Endodermal cell (in vitro differentiated cells): ENCODE data around the gene SEMA3G. TPM values are rescaled to one million over a fixed set of nuclear protein-coding genes. Genes with fewer than 3 reads are reported as not detected.

Source experiments
- DNase-seq: peaks from one replicate; pipeline ENCODE4 v3.0.0-alpha.2; 2017
- H3K27ac ChIP-seq: 2 replicates; pipeline ENCODE4 v1.5.1; 2013; ENCODE audit warnings: mild to moderate bottlenecking, low read depth, low read length, moderate library complexity
- H3K27me3 ChIP-seq: 2 replicates; pipeline ENCODE4 v1.6.1; 2013; ENCODE audit warnings: mild to moderate bottlenecking, low read length, moderate library complexity; ENCODE audit not compliant: insufficient read depth, control insufficient read depth, poor library complexity, severe bottlenecking
- H3K36me3 ChIP-seq: 2 replicates; pipeline ENCODE4 v1.7.0; 2013; ENCODE audit warnings: mild to moderate bottlenecking, low read length, moderate library complexity; ENCODE audit not compliant: control insufficient read depth, insufficient read depth
- H3K4me1 ChIP-seq: one replicate; pipeline ENCODE4 v1.7.0; 2013; ENCODE audit warnings: low read length; ENCODE audit not compliant: control insufficient read depth, insufficient read depth
- H3K4me3 ChIP-seq: 2 replicates; pipeline ENCODE4 v1.5.1; 2013; ENCODE audit warnings: mild to moderate bottlenecking, low read length, moderate library complexity
- H3K9ac ChIP-seq: 2 replicates; pipeline ENCODE4 v1.6.1; 2013; ENCODE audit warnings: mild to moderate bottlenecking, low read length, moderate library complexity; ENCODE audit not compliant: poor library complexity, severe bottlenecking; ENCODE audit errors: extremely low read depth
- H3K9me3 ChIP-seq: 2 replicates; pipeline ENCODE4 v1.6.1; 2013; ENCODE audit warnings: mild to moderate bottlenecking, low read length, moderate library complexity; ENCODE audit not compliant: control insufficient read depth
- H3K27ac Mint-ChIP-seq: 2 replicates; pipeline ENCODE4 v1.8.0; 2020; ENCODE audit warnings: mixed read lengths
- H3K27me3 Mint-ChIP-seq: 2 replicates; pipeline ENCODE4 v1.8.0; 2021; ENCODE audit warnings: mild to moderate bottlenecking, mixed read lengths; ENCODE audit not compliant: insufficient read depth
- H3K36me3 Mint-ChIP-seq: 2 replicates; pipeline ENCODE4 v1.8.0; 2020; ENCODE audit warnings: low read depth, mixed read lengths
- H3K4me1 Mint-ChIP-seq: 2 replicates; pipeline ENCODE4 v1.8.0; 2020; ENCODE audit warnings: mixed read lengths
- H3K4me3 Mint-ChIP-seq: 2 replicates; pipeline ENCODE4 v1.8.0; 2020; ENCODE audit warnings: mild to moderate bottlenecking, moderate library complexity, mixed read lengths
- H3K9me3 Mint-ChIP-seq: 2 replicates; pipeline ENCODE4 v1.8.0; 2020; ENCODE audit warnings: mild to moderate bottlenecking, mixed read lengths
- WGBS, 2 experiments: methylation state at CpG; one replicate each; pipeline versions ENCODE4 v1.1.5 to v1.1.7; 2013; ENCODE audit warnings: missing lambda C conversion rate in 2 of 2, mixed read lengths in 1 of 2; ENCODE audit not compliant: insufficient coverage in 1 of 2, insufficient read length in 1 of 2; 5-methylcytosine and 5-hydroxymethylcytosine counted together
- total RNA-seq, 2 donors: library from RNA; stranded (reverse); fragmentation: NEBNext Ultra II Directional in 1 of 2; extraction: Animal tissue kit (Norgen Biotek cat#: 25700) in 1 of 2; gene quantifications; 2 replicates in 1 of 2; 3 replicates in 1 of 2; pipeline ENCODE4 v1.2.1, GENCODE V29; 2021
- TF ChIP-seq, protein P1 (sequence below): fragments of 200-600 bp; sonication (generic); conservative IDR thresholded peaks from 2 replicates; pipeline ENCODE4 v1.5.0; 2021; ENCODE audit warnings: antibody characterized with exemption, mild to moderate bottlenecking

SEMA3G gene
- total RNA-seq, 2 donors from 2014 or later, result 2.5 to 8.6 TPM

DNA sequence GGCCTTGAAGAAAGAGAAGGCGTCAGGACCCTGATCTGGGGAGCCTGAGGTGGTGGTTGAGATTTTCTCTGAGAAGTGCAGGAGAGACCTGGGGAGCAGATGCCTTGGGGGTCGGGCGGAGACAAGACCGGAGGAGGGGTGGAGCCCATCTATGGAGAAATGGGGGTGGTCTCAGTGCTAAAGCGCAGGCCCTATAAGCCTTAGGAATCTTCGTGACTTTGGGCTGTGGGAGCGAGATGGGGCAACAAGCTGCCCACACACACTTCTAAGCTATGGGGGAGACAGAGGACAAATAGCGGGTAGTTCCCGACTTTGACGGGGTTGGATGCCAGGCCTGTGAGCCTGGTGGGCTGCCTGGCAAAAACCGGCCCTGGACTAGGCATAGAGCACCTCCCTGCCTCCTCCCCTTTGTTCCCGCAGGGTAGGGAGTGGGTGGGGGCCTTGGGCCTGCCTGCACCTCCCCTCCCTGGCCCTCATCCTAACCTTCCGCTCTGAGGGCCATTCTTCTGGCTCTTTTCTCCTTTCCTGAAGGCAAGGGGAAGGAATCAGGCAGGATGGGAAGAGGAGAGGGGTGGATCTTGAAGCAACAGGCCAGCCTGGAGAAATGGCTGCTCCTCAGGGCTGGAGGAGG is 11.4 kb upstream of the SEMA3G start:
- peak overlapping the region; percentile 48 for H3K27ac ChIP-seq
- Mint-ChIP-seq H3K4me3 (peak overlapping the region; percentile 95), H3K9me3 (no peaks in the 10 kb centered on the region), H3K27me3 (no peaks in the 10 kb centered on the region), H3K4me1 (peaks cover 33% of the 10 kb centered on the region), H3K27ac (peak overlapping the region; percentile 88), H3K36me3 (peaks cover 34% of the 10 kb centered on the region)
- H3K36me3 ChIP-seq, result peaks cover 38% of the 10 kb centered on the region
- no peaks in the 10 kb centered on the region for H3K9me3 ChIP-seq
- H3K27me3 ChIP-seq, result no peaks in the 10 kb centered on the region
- TF ChIP-seq, protein P1, sequence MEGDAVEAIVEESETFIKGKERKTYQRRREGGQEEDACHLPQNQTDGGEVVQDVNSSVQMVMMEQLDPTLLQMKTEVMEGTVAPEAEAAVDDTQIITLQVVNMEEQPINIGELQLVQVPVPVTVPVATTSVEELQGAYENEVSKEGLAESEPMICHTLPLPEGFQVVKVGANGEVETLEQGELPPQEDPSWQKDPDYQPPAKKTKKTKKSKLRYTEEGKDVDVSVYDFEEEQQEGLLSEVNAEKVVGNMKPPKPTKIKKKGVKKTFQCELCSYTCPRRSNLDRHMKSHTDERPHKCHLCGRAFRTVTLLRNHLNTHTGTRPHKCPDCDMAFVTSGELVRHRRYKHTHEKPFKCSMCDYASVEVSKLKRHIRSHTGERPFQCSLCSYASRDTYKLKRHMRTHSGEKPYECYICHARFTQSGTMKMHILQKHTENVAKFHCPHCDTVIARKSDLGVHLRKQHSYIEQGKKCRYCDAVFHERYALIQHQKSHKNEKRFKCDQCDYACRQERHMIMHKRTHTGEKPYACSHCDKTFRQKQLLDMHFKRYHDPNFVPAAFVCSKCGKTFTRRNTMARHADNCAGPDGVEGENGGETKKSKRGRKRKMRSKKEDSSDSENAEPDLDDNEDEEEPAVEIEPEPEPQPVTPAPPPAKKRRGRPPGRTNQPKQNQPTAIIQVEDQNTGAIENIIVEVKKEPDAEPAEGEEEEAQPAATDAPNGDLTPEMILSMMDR, result no peak
- WGBS, 2 experiments, result 0 to 5% methylated on average over 5 to 13 of the region's 13 CpGs
- DNase-seq, result peak; percentile 67
- H3K4me1 ChIP-seq, result peaks cover 22% of the 10 kb centered on the region
- H3K9ac ChIP-seq, result peak overlapping the region; percentile 86
- H3K4me3 ChIP-seq, result peak overlapping the region; percentile 97

- no peaks in the 10 kb centered on the region for H3K27me3 ChIP-seq
- H3K27me3 Mint-ChIP-seq, result no peaks in the 10 kb centered on the region
- peaks cover 33% of the 10 kb centered on the region for H3K4me1 Mint-ChIP-seq
- peaks cover 28% of the 10 kb centered on the region for H3K36me3 Mint-ChIP-seq
- H3K36me3 ChIP-seq, result peaks cover 34% of the 10 kb centered on the region
- H3K27ac ChIP-seq, result peak within 1 kb of the TSS; percentile 48
- H3K4me3 ChIP-seq, result peak within 1 kb of the TSS; percentile 97
- no peaks in the 10 kb centered on the region for H3K9me3 ChIP-seq
- peak within 1 kb of the TSS; percentile 95 for H3K4me3 Mint-ChIP-seq
- peak; percentile 94 for DNase-seq
- peak within 1 kb of the TSS; percentile 88 for H3K27ac Mint-ChIP-seq
- H3K9me3 Mint-ChIP-seq, result no peaks in the 10 kb centered on the region
- TF ChIP-seq, protein P1, result no peak
- WGBS, 2 experiments, result 1 to 5% methylated on average over 16 to 86 of the region's 86 CpGs
- H3K9ac ChIP-seq, result peak within 1 kb of the TSS; percentile 86
- H3K4me1 ChIP-seq, result peaks cover 22% of the 10 kb centered on the region
Measured at GRCh38 chr3:52455283-52456168, 10.6 kb upstream of the SEMA3G start, which contains the start of gene NISCH. Gene NISCH (plus strand): TSS chr3:52455604. CDS start chr3:52455642, 38 bp downstream.

- no peaks in the 10 kb centered on the region for H3K27me3 ChIP-seq
- H3K27ac ChIP-seq, result no peak overlapping the region
- H3K9me3 ChIP-seq, result no peaks in the 10 kb centered on the region
- H3K9me3 Mint-ChIP-seq, result no peaks in the 10 kb centered on the region
- H3K27ac Mint-ChIP-seq, result peak overlapping the region; percentile 86
- DNase-seq, result no peak
- peaks cover 33% of the 10 kb centered on the region for H3K4me1 Mint-ChIP-seq
- peaks cover 25% of the 10 kb centered on the region for H3K36me3 Mint-ChIP-seq
- H3K4me3 Mint-ChIP-seq, result peak overlapping the region; percentile 95
- 87 to 89% methylated on average over 7 to 11 of the region's 11 CpGs for WGBS, 2 experiments
- H3K4me3 ChIP-seq, result peak overlapping the region; percentile 77
- no peak overlapping the region for H3K9ac ChIP-seq
- no peaks in the 10 kb centered on the region for H3K27me3 Mint-ChIP-seq
- TF ChIP-seq, protein P1, result no peak
- peaks cover 31% of the 10 kb centered on the region for H3K36me3 ChIP-seq
- peaks cover 24% of the 10 kb centered on the region for H3K4me1 ChIP-seq
Measured at GRCh38 chr3:52454938-52455282, 10.0 kb upstream of the SEMA3G start.
